AG08396 (cell line): ENCODE data around the gene P2RX7.
"Not testable (repeated sequence)": the region's sequence is repeated elsewhere in the genome, so short reads cannot be mapped to it uniquely, and the experiment has no call there.

Experiments used
- DNase-seq: peaks from one replicate; pipeline ENCODE4 v3.0.0; 2012; ENCODE audit warnings: low spot score, mixed read lengths

P2RX7 gene

DNA sequence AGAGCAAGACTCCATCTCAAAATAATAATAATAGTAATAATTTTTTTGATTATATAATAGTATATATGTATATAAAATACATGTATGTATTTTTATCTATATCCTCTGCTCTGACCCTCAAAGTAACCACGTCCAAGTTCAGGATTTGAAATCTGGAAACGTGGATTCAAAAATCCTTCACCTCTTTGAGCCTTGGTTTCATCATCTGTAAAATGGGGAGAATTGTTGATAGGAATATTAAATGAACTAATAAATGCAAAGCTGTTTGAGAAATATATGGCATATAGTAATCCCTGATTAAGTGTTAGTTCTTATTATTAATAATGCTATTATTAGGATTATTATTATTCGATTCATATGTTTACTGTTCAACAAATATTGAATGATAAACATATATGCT lies 2.6 kb downstream of the P2RX7 start:
- DNase-seq, result no peak

DNA sequence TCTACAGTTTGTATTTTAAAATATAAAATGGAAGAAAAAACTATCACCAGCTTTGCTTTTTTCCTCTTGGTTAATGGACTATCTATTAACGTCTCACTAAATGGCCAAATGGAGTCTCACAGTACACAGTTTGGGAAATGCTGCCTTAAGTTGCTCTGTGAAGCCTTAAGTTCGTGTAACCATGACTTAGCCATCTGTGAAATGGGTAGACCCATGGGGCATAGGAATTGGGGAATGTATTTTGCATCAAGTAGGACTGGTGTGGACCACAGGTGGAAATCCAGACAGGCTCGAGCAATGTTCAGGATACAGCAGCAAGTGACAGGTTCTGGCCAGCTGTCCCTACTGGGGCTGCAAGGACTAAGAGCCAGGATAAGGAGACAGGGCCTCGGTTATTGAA lies 4.8 kb downstream of the P2RX7 start:
- DNase-seq, result no peak

DNA sequence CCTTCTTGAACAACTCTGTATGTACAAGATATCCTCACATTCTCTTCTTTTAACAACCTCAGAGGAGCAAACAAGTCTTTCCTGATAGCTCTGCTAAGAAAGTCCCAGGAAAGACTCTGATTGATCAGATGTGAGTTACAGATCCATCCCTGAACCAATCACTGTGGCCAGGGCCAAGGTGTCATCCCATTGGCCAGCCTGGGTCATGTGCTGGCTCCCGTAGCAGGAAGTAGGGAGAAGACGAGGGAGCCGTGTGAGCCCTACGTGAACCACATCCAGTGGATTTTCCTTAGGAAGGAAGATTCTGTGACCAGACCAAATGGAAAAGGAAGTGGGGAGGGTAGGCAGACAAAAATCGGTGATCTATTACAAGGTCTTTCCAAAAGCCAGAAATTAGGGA lies 5.6 kb downstream of the P2RX7 start:
- DNase-seq, result no peak

DNA sequence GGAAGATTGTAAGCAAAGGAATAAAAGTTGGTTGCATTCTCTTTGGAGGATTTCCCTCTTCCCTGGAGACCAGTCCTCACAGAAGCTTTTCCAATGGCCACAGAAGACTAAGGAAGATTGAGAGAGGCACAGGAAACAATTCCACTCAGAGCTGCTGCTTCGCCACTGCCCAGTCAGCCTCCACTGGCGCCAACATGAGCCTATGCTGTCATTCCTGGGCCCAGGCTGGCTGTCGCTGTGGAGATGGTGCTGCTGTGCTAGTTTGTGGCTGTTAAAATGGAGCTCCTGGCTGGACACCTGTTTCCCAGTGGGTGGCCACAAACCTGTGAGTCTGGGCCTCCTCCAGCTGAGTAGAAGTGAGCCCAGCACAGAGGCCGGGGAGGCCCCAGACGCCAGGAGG lies 6.6 kb downstream of the P2RX7 start:
- no peak for DNase-seq

DNA sequence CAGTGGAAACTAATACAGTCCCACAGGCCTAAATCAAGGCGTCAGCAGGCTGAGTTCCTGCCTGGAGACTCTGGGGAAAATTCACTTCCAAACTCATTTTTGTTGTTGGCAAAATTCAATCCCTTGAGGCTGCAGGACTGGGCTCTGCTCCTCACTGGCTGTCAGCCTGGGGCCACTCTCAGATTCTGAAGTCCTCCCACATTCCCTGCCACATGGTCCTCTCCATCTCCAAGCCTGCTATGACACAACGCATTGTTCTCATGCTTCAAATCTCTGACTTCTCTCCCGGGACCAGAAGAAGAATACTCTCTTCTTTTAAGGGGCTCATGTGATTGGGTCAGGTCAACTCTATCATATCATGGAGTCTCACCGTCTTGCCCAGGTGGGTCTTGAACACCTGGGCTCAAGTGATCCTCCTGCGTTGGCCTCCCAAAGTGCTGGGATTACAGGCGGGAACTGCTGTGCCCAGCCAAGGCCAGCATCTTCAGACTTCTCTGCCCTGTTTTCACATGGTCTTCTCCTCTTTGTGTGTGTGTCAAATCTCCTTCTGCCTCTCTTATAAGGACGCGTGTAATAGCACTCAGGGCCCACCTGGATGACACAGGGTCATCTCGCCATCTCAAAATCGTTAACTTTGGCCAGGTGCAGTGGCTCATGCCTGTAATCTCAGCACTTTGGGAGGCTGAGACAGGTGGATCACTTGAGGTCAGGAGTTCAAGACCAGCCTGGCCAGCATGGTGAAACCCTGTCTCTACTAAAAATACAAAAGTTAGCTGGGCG lies 9.7 kb downstream of the P2RX7 start:
- DNase-seq, result no peak

DNA sequence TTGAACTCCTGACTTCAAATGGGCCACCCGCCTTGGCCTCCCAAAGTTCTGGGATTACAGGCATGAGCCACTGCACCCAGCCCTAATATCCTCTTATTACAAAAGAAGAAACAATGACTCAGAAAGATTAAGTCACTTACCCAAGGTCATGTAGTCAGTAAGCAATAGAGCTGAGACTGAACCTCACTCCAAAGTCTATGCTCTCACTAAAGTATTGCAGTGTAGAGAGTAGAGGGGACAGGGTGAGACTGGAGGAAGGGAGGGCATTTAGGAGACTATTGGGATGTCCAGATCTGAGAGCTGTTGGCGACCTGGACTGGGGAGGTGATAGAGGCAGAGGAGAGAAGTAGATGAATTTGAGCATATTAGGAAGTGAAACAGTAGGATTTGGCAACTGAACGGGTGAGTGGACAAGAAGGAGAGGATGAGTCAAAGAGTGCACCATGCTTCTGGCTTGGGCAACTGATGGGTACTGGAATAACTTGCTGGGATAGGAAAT lies 11.8 kb downstream of the P2RX7 start:
- no peak for DNase-seq

DNA sequence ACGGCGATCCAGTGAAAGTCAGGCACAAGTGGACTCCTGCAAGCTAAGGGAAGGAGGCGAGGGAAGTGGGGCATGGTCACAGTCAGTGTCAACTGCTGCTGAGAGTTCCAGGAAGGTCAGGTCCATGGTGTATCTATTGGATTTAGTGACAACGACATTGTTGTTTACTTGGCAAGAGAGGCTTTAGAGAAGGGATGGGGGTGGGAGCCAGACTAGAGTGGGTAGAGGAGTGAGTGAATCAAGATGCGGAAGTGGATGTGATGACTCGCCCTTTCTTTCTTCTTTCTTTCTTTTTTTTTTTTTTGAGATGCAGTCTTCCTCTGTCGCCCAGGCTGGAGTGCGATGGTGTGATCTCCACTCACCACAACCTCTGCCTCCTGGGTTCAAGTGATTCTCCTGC lies 12.5 kb downstream of the P2RX7 start:
- DNase-seq, result no peak

DNA sequence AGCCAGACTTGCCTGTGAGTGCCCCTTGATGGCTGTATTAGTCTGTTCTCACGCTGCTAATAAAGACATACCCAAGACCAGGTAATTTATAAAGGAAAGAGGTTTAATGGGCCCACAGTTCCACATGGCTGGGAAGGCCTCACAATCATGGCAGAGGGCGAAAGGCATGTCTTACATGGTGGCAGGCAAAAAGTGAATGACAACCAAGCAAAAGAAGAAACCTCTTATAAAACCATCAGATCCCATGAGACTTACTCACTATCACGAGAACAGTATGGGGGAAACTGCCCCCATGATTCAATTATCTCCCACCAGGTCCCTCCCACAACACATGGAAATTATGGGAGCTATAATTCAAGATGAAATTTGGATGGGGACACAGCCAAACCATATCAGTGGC lies 16.6 kb downstream of the P2RX7 start:
- not testable (repeated sequence) for DNase-seq

DNA sequence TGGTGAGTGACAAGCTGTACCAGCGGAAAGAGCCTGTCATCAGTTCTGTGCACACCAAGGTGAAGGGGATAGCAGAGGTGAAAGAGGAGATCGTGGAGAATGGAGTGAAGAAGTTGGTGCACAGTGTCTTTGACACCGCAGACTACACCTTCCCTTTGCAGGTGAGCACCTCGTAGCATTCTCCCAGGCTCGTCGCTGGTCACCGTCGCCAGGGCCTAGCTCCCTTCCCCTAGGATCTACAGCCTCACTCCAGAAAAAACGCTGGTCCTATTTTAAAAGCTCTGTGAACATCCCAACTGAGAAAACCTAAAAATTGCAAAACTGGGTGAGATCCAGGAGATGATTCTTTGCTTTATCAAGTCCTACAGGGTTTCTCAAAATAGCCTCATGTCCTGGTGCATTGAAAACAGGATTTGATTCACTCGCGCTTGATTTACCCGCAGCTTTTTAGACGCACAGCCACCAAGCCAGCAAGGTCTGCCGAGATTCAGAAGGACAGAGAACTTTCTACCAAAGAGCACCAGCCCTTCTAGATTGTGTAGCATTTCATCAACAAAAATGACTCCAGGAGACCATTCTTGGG lies 22.2 kb downstream of the P2RX7 start:
- DNase-seq, result no peak

DNA sequence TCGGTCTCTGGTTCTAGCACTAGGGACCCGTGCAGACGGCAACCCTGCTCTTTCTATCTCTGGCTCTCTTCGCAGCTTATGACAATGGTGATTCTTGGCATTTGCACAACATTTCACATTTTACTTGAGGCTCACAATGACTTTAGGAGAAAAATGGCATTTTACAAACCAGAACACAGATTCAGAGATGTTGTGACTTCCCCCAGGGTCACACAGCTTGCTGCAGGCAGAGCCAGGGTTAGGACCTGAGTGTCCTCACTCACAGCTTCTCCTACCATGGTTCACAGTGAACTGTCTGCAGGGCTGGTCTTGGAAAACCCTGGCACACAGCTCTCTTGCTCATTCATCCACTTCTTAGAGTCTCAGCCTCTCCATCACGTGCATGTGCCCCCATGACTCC lies 23.7 kb downstream of the P2RX7 start:
- no peak for DNase-seq

DNA sequence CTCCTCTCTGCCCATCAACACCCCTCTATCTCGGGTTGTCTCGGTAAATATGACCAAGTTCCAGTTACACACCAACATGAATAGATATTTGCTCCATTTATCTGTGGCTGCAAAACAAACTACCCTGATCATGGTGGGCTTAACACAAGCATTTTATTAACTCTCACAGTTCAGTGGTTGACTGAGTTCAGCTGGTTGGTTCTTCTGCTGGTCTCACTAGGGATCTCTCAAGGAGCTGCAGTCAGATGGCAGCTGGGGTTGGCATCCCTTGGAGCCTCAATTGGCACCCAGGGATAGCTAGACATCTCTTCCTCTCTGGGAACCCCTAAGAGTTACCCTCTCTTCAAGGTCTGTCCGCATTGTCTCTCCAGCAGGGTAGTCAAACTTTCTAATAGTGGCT lies 25.4 kb downstream of the P2RX7 start:
- no peak for DNase-seq

DNA sequence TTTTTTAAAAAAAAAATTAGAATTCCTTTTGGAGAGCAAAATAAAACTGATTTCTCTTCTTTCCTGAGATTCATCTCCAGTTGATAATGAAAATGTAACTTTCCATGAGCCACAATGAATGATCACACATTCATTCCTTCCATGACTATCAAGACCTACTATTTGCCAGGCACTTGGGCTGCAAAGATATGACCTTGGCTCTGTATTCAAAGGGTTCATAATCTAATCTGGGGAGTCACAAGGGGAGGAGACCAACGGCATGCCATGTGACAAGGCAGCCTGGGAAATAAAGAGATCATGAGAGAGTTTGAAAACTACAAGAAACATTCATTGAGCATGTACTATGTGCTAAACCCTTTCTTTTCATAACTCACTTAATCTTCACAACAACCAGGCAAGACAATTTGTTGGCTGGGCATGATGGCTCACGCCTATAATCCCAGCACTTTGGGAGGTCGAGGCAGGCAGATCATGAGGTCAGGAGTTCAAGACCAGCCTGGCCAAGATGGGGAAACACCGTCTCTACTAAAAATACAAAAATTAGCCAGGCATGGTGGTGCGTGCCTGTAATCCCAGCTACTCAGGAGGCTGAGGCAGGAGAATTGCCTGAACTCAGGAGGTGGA lies 26.2 kb downstream of the P2RX7 start:
- not testable (repeated sequence) for DNase-seq

DNA sequence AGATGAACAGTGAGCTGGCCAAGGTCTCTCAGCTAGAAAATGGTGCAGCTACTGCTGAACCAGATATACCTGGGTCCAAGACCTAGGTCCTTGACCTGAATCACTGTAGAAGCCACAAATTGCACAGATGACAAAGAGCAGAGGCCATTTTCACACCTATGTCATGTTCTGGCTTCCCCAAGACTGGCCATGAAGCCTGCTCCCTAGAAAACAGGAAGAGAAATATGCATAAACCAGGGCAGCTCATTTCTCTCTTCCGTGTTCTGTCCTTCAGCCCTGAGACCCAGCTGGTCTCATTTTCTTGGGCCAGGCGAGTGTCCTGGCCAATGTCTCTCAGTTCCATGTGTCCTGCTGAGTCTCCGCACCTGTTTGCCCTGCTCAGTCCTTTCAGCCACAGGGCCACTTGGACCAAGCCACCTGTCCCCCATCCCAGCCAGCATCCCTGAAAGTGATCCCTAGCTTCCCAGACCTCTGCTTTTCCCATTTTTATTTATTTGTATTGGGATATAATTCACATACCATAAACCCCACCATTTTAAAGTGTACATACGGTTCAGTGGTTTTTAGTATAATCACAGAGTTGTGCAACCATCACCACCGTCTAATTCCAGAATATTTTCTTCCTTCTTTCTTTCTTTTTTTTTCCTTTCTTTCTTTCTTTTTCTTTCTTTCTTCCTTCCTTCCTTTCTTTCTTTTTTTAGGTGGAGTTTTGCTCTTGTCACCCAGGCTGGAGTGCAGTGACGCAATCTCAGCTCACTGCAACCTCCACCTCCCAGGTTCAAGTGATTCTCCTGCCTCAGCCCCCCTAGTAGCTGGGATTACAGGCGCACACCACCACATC lies 27.0 kb downstream of the P2RX7 start:
- no peak for DNase-seq

DNA sequence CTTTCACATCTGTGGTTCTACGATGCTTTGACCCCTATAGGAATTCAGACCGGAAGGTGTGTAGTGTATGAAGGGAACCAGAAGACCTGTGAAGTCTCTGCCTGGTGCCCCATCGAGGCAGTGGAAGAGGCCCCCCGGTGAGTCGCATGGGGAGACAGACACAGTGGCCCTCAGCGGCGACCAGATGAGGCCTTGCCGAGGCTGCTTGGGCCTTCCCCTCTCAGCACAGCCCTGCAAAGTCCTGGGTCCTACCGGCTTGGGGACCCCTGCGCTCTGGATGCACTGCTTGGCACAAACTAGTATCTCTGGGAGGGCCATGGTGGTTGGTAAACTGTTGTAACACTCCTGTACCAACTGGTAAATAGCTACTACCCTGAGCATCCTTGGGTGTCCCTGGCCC lies 29.7 kb downstream of the P2RX7 start:
- DNase-seq, result no peak

DNA sequence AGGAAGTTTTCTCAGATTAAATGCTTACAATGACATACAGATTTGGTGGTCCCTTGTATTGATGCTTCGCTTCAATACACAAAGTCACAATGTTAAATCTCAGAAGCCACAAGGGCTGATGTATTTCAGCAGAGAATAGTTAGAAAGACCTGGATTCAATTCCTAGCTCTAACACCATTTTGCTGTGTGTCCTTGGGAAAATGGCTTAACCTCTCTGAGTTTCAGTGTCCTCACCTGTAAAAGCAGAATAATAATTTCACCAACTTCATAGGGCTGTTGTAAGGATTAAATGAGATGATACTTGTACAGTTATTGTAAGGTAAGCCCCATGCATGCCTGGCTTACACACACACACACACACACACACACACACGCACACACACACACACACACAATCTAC lies 30.3 kb downstream of the P2RX7 start:
- DNase-seq, result no peak

DNA sequence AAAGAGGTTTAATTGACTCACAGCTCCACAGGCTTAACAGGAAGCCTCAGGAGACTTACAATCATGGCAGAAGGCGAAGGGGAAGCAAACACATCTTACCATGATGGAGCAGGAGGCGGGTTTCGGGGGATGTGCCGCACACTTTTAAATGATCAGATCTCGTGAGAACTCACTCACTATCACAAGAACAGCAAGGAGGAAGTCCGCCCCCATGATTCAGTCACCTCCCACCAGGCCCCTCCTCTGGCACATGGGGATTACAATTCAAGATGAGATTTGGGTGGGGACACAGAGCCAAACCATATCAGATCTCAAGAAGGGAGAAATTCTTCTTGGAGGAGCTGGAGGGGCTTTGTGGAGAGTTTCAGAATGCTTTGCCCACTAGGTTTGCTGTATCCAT lies 32.2 kb downstream of the P2RX7 start:
- DNase-seq, result not testable (repeated sequence)

DNA sequence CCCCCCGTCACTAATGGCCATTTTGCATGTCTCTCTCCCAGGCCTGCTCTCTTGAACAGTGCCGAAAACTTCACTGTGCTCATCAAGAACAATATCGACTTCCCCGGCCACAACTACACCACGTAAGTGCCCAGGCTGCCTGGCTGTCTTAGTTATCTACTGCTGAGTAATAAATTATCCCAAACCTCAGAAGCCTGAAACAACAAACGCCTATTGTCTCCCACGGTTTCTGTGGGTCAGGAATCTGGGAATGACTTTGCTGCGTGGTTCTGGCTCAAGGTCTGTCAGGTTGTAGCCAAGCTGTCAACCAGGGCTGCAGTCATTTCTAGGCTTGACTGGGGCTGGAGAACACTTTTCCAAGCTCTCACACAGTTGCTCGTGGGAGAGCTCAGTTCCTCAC lies 32.6 kb downstream of the P2RX7 start:
- no peak for DNase-seq

DNA sequence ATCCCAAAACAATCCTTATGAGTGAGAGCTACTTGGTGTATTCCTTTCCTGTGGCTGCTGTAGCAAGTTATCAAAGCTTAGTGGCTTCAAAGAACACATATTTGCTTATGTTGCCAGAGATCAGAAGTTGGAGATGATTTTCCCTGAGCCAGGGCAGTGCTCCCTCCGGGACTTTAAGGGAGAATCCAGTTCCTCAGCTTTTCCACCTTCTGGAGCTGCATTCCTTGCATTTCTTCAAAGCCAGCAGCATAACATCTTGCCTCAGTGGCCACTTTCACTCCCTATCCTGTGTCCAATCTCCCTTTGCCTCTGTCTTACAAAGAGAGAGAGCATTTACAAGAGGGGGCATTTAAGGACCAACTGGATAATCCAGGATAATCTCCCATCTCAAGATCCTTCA lies 33.7 kb downstream of the P2RX7 start:
- no peak for DNase-seq

DNA sequence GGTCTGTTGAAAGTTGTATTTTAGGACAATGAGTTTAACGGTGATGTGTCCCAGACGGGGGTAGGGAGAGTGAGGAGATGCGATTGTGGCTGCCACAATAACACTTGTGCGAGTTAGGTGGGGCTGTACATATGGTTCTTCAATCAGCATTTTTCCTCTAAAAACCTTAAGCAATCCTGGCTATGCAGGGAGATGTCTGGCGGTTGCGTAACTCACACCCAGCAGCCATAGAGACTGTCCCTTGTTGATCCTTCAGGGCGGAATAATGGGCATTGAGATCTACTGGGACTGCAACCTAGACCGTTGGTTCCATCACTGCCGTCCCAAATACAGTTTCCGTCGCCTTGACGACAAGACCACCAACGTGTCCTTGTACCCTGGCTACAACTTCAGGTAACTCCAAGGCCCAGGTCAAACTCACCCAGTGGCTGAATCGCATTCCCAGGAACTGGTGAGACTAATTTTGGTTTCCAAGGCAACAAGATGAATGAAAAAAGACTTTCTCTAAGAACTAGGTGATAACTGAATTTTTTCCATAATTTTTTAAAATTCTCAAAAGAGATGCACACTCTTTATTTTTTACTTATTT lies 34.6 kb downstream of the P2RX7 start:
- DNase-seq, result peak; percentile 17

DNA sequence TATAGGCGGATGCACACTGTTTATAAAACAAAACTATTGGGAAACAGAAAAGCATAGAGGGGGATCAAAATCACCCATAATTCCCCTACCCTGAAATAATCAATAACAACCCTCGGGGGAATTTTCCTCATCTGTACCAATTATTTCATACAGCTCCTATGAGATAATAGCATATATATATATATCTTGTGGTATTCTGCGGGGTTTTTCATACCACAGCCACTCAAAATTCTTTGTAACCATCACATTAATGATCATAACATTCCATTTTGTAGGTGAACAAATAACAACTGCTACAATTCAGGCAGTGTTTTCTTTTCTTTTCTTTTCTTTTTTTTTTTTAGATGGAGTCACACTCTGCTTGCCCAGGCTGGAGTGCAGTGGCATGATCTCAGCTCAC lies 35.3 kb downstream of the P2RX7 start:
- no peak for DNase-seq

DNA sequence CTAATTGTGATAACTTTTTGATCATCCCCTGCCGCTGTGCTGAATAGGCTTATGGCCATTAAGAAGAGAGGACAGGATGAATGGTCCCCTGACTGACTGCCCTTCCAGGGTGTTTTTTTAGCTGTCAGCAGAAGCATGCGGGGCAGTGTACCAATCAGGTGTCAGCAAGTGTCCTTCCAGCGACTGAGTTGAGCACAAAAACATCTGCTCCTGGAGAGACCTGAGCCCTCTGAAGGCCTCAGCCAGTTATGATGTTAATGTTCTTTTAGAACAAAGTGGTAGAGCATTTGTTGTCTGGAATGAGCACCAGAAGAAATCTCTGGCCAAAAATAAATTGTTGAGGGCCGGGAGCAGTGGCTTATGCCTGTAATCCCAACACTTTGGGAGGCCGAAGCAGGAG lies 37.5 kb downstream of the P2RX7 start:
- no peak for DNase-seq

DNA sequence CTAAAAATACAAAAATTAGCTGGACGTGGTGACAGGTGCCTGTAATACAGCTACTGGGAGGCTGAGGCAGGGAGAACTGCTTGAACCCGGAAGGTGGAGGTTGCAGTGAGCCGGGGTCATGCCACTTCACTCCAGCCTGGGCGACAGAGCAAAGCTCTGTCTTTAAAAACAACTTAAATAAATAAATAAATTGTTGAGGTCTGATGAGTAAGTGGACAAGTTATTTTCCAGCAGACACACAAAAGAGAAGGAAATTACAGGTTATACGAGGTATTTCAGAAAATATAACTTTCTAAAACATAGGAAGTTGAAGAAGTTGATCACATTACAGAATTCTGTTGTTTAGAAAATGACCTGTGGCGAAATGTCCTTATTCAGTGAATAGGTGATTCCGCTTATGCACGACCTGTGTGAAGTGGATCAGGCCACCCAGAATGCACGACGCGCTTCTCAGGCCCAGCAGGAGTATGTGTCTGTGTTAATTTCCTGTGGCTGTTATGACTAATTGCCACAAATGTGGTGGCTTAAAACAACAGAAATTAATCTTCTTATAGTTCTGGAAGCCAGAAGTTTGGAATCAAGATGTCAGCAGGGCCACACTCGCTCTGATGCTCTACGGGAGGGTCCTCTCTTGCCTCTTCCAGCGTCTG lies 38.1 kb downstream of the P2RX7 start:
- DNase-seq, result no peak
